Esophagus squamous epithelium (tissue), 4 donors: ENCODE data around the gene IKZF1.

Experiments used
- CTCF ChIP-seq, 6 experiments: fragments of 450-650 bp in 4 of 6; fragments of 200-600 bp in 2 of 6; sonication (generic) in 2 of 6; IDR thresholded peaks; one replicate each; pipeline ENCODE4 v1.5.1; 2016 to 2019; ENCODE audit warnings: antibody characterized with exemption in 6 of 6, mild to moderate bottlenecking in 4 of 6, moderate library complexity in 4 of 6
- POLR2A ChIP-seq, 4 donors: fragments of 450-650 bp; IDR thresholded peaks; one replicate each; pipeline ENCODE4 v1.6.1; 2017; ENCODE audit warnings: antibody characterized with exemption in 4 of 4, mild to moderate bottlenecking in 4 of 4, moderate library complexity in 3 of 4

DNA sequence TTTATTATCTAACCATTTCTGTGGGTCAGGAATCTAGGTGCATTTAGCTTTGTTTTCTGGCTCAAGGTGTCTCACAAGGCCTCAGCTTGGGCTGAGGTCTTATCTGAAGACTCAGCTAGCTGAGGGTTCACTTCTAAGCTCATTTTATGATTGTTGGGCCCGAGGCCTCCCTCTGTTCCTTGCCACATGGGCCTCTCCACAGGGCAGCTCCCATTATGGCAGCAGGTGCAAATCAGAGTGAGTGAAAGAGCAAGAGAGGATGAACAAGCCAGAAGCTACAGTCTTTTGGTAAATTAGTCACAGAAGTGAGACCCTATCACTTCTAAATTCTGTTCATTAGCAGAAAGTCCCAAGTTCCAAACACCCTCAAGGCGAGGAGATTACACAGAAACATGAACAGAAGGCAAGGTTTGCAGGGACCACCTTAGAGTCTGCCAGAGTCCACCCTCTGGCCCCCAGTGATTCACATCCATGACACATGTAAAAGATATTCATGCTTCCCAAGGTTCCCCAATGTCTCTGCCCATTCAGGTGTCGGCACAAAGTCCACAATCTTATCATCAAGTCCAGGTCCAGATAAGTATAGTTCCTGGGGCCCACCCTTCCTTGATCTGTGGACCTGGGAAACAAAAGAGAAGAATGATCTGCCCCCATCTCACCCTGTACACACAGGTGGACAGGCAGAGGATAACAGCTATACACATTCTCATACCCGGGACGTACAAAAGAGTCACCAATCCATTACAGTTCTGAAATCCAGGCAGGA lies 121.9 kb downstream of the IKZF1 start:
- TF ChIP-seq POLR2A (IDR thresholded peaks at IDR 0.05) (no peak), CTCF (IDR thresholded peaks at IDR 0.05) (no peak)
